Adrenal gland (tissue), 12 donors: Measurements from ENCODE around the gene TMEM94. TPM values are rescaled to one million over a fixed set of nuclear protein-coding genes. Genes with fewer than 3 reads are reported as not detected.

Experiments
- DNase-seq, 7 donors: peaks; one replicate each; pipeline ENCODE4 v3.0.0-alpha.2; 2019 to 2020
- H3K27ac ChIP-seq, 5 donors: fragments of 200-600 bp; sonication (generic) in 4 of 5; 1 replicate in 3 of 5; 2 replicates in 2 of 5; pipeline versions ENCODE4 v1.5.1 to v1.8.0; 2016 to 2020; ENCODE audit warnings: mild to moderate bottlenecking in 1 of 5
- H3K27me3 ChIP-seq: fragments of 200-600 bp; 2 replicates; pipeline ENCODE4 v1.8.0; 2021
- H3K36me3 ChIP-seq, 2 donors: fragments of 200-600 bp; replicated peaks in 1 of 2; 1 replicate in 1 of 2; 2 replicates in 1 of 2; pipeline versions ENCODE4 v1.5.1 to v1.8.0; 2018 to 2022
- H3K4me1 ChIP-seq, 2 donors: fragments of 200-600 bp; replicated peaks in 1 of 2; 1 replicate in 1 of 2; 2 replicates in 1 of 2; pipeline versions ENCODE4 v1.5.1 to v1.8.0; 2018 to 2021
- H3K4me3 ChIP-seq, 4 donors: fragments of 200-600 bp; sonication (generic) in 3 of 4; one replicate each; pipeline ENCODE4 v1.5.1; 2016 to 2018
- H3K9me3 ChIP-seq, 3 donors: fragments of 200-600 bp; sonication (generic) in 1 of 3; replicated peaks in 1 of 3; 1 replicate in 2 of 3; 2 replicates in 1 of 3; pipeline versions ENCODE4 v1.5.1 to v1.8.0; 2016 to 2021
- CTCF ChIP-seq, 6 experiments: fragments of 450-650 bp in 4 of 6; fragments of 200-600 bp in 2 of 6; sonication (generic) in 1 of 6; IDR thresholded peaks; 1 replicate in 5 of 6; 2 replicates in 1 of 6; pipeline versions ENCODE4 v1.5.1 to v1.8.0; 2016 to 2021; ENCODE audit warnings: antibody characterized with exemption in 6 of 6, mild to moderate bottlenecking in 2 of 6, moderate library complexity in 1 of 6
- POLR2A ChIP-seq, 2 donors: fragments of 450-650 bp; IDR thresholded peaks; one replicate each; pipeline ENCODE4 v1.6.1; 2017; ENCODE audit warnings: antibody characterized with exemption in 2 of 2, mild to moderate bottlenecking in 2 of 2, moderate library complexity in 1 of 2
- WGBS, 4 donors: extraction: QIAGEN DNeasy Blood & Tissue Kit in 2 of 4; methylation state at CpG; one replicate each; pipeline versions ENCODE4 v1.1.5 to v1.1.7; 2013 to 2017; 5-methylcytosine and 5-hydroxymethylcytosine counted together
- intact Hi-C, 2 donors: fragments of 100-400 bp; cut with DNase I; formaldehyde crosslinking; loops; one replicate each; pipeline versions ENCODE4 v1.14.1 to v1.15.0; 2022 to 2023
- microRNA-seq, 3 donors: library from miRNA; unstranded; fragments of <30 nt; microRNA quantifications; one replicate each; pipeline ENCODE4, GENCODE V29; 2017 to 2020
- polyA plus RNA-seq, 3 donors: library from polyadenylated mRNA; stranded (reverse); fragments of 200-250 nt in 2 of 3; fragments of 350-450 nt in 1 of 3; fragmentation: Illumina TruSeq in 1 of 3; extraction: RNeasy Lipid Tissue Mini Kit (QIAGEN cat#74804) in 1 of 3; gene quantifications; one replicate each; pipeline ENCODE4 v1.2.3, GENCODE V29; 2013 to 2014
- small RNA-seq, 2 donors: library from RNA; depleted of rRNA; stranded (forward); fragments of <200 nt; gene quantifications; one replicate each; pipeline ENCODE3, GENCODE V24; 2016
- total RNA-seq, 9 donors: library from RNA; depleted of rRNA in 4 of 9; stranded (reverse); fragments of >200 nt in 4 of 9; fragments of 120-200 nt in 1 of 9; fragmentation: NEBNext Ultra II Directional in 1 of 9; extraction: Animal tissue kit (Norgen Biotek cat#: 25700) in 1 of 9; gene quantifications; one replicate each; pipeline versions ENCODE4 v1.1.0 to v1.2.4, GENCODE V29; 2013 to 2023
- donor health status: healthy with polysubstance abuse.
- donor health status: Bipolar disorder and iron deficiency.
- donor health status: DM: yes; HTN: yes; CAD: no.
- donor health status: DM: no; HTN: no; CAD: no.
- donor health status: DM: no; HTN: no; CAD: no.
- donor health status: DM: yes; HTN: yes; CAD: no.

TMEM94 gene
- total and polyA plus RNA-seq, 12 donors = 65.2 to 245 (median 167) TPM

- Histone ChIP-seq H3K27ac (no peak overlapping the region), H3K9me3 (no peaks in the 10 kb centered on the region), H3K36me3 (no peaks in the 10 kb centered on the region), H3K4me1 (no peaks in the 10 kb centered on the region), H3K27me3 (no peaks in the 10 kb centered on the region), H3K4me3 (no peak overlapping the region)
- intact Hi-C loops = no loop called here
- DNase-seq = no peak
- 93 to 95% (median 94%) methylated on average over 6 to 9 of the region's 9 CpGs for WGBS, 4 donors
- TF ChIP-seq CTCF (IDR thresholded peaks at IDR 0.05) (no peak), POLR2A (IDR thresholded peaks at IDR 0.05) (no peak)
Measured at GRCh38 chr17:75547091-75547490, 90.7 kb downstream of the TMEM94 start.

GRCh38 chr17:75548813-75549212 is 92.4 kb downstream of the TMEM94 start:
- Histone ChIP-seq H3K4me1 (no peaks in the 10 kb centered on the region), H3K36me3 (no peaks in the 10 kb centered on the region), H3K27ac (no peak overlapping the region), H3K4me3 (no peak overlapping the region), H3K27me3 (no peaks in the 10 kb centered on the region), H3K9me3 (no peaks in the 10 kb centered on the region)
- intact Hi-C loops = no loop called here
- DNase-seq = no peak
- TF ChIP-seq POLR2A (IDR thresholded peaks at IDR 0.05) = no peak
- no peak for TF ChIP-seq CTCF (IDR thresholded peaks at IDR 0.05)
- 87 to 90% (median 89%) methylated on average over 5 of the region's 5 CpGs for WGBS, 4 donors

Small RNA genes lying within 50 kb of the gene (microRNA-seq; reads per million reads assigned to microRNA genes)
- 0.45 to 1.5 (median 1.1) reads per million in 3 donors for gene MIR6785

Small RNA genes lying within 50 kb of the gene (small RNA-seq; reads per million reads assigned to genes)
- gene RF00019 = 0 reads per million in 2 donors
- gene RNU6-938P = 0 reads per million in 2 donors

Other genes starting within 250 kb of the TMEM94 start
- gene GGA3, start 195.0 kb upstream of the TMEM94 start, total RNA-seq = 10 to 100 TPM in 8 of 9 donors, 1 to 10 TPM in 1; 8.0 to 36.9 (median 23.0) TPM
- gene GGA3, start 195.0 kb upstream of the TMEM94 start, polyA plus RNA-seq = 10 to 100 TPM; 23.2 to 51.5 (median 24.1) TPM
- gene MRPS7, start 194.8 kb upstream of the TMEM94 start, total RNA-seq = 100 to 1,000 TPM in 1 of 9 donors, 10 to 100 TPM in 8; 47.7 to 127 (median 73.0) TPM
- 100 to 1,000 TPM in 1 of 3 donors, 10 to 100 TPM in 2; 52.5 to 112 (median 87.7) TPM for gene MRPS7, start 194.8 kb upstream of the TMEM94 start, polyA plus RNA-seq
- gene MIF4GD, start 185.4 kb upstream of the TMEM94 start, total RNA-seq = 10 to 100 TPM in 8 of 9 donors, 1 to 10 TPM in 1; 9.2 to 53.0 (median 29.0) TPM
- 10 to 100 TPM; 10.7 to 15.1 (median 14.8) TPM for gene MIF4GD, start 185.4 kb upstream of the TMEM94 start, polyA plus RNA-seq
- 10 to 100 TPM; 15.8 to 63.9 (median 24.9) TPM for gene SLC25A19, start 167.2 kb upstream of the TMEM94 start, total RNA-seq
- 10 to 100 TPM; 23.6 to 38.4 (median 32.7) TPM for gene SLC25A19, start 167.2 kb upstream of the TMEM94 start, polyA plus RNA-seq
- 100 to 1,000 TPM in 8 of 9 donors, 10 to 100 TPM in 1; 84.4 to 374 (median 117) TPM for gene GRB2, start 51.0 kb upstream of the TMEM94 start, total RNA-seq
- gene GRB2, start 51.0 kb upstream of the TMEM94 start, polyA plus RNA-seq = 100 to 1,000 TPM in 1 of 3 donors, 10 to 100 TPM in 2; 36.0 to 131 (median 36.1) TPM
- 10 to 100 TPM; 12.9 to 90.8 (median 35.6) TPM for gene CASKIN2, start 58.9 kb downstream of the TMEM94 start, total RNA-seq
- 10 to 100 TPM; 10.1 to 43.2 (median 28.3) TPM for gene CASKIN2, start 58.9 kb downstream of the TMEM94 start, polyA plus RNA-seq
- 10 to 100 TPM; 18.6 to 35.3 (median 26.4) TPM for gene TSEN54, start 59.9 kb downstream of the TMEM94 start, total RNA-seq
- 10 to 100 TPM; 17.9 to 67.8 (median 56.0) TPM for gene TSEN54, start 59.9 kb downstream of the TMEM94 start, polyA plus RNA-seq
- 10 to 100 TPM in 7 of 9 donors, 1 to 10 TPM in 2; 8.9 to 40.5 (median 23.4) TPM for gene LLGL2, start 69.1 kb downstream of the TMEM94 start, total RNA-seq
- 10 to 100 TPM in 2 of 3 donors, 1 to 10 TPM in 1; 1.2 to 90.3 (median 51.4) TPM for gene LLGL2, start 69.1 kb downstream of the TMEM94 start, polyA plus RNA-seq
- gene MYO15B, start 131.2 kb downstream of the TMEM94 start, total RNA-seq = 100 to 1,000 TPM in 1 of 9 donors, 10 to 100 TPM in 8; 20.2 to 128 (median 46.9) TPM
- gene MYO15B, start 131.2 kb downstream of the TMEM94 start, polyA plus RNA-seq = 100 to 1,000 TPM in 2 of 3 donors, 1 to 10 TPM in 1; 6.2 to 455 (median 157) TPM
- gene SMIM5, start 176.8 kb downstream of the TMEM94 start, total RNA-seq = 1 to 10 TPM in 1 of 9 donors, under 1 TPM in 4, not detected in 4; 0.17 to 1.1 (median 0.55) TPM
- gene SMIM5, start 176.8 kb downstream of the TMEM94 start, polyA plus RNA-seq = 1 to 10 TPM in 2 of 3 donors, under 1 TPM in 1; 0.13 to 2.6 (median 1.7) TPM
- gene RECQL5, start 210.5 kb downstream of the TMEM94 start, total RNA-seq = 10 to 100 TPM; 13.9 to 49.6 (median 29.5) TPM
- gene RECQL5, start 210.5 kb downstream of the TMEM94 start, polyA plus RNA-seq = 100 to 1,000 TPM in 1 of 3 donors, 10 to 100 TPM in 2; 11.2 to 188 (median 64.9) TPM
- 100 to 1,000 TPM in 1 of 9 donors, 10 to 100 TPM in 8; 45.3 to 100 (median 64.3) TPM for gene SAP30BP, start 210.7 kb downstream of the TMEM94 start, total RNA-seq
- gene SAP30BP, start 210.7 kb downstream of the TMEM94 start, polyA plus RNA-seq = 100 to 1,000 TPM in 2 of 3 donors, 10 to 100 TPM in 1; 73.4 to 130 (median 121) TPM